ENCODE measurements around the gene CRYBG2. TPM values are rescaled to one million over a fixed set of nuclear protein-coding genes. Genes with fewer than 3 reads are reported as not detected.
"Not testable (repeated sequence)": the region's sequence is repeated elsewhere in the genome, so short reads cannot be mapped to it uniquely, and the experiment has no call there.

Gene CRYBG2
- total RNA-seq, 1 donor from 2014 or later = not detected

- intact Hi-C loops (cut with DNase I) = loop anchor here (10.0 kb wide), 1 partner anchor 294 kb away; no protein-coding TSS in a partner anchor
- DNase-seq (ENCODE audit: low spot score) = no peak
Measured at GRCh38 chr1:26328597-26328996, 25.3 kb downstream of the CRYBG2 start.

- DNase-seq (ENCODE audit: low spot score) = no peak
- intact Hi-C loops (cut with DNase I) = loop anchor here (10.0 kb wide), 1 partner anchor 293 kb away; no protein-coding TSS in a partner anchor
Measured at GRCh38 chr1:26327956-26328362, 26.0 kb downstream of the CRYBG2 start.

GRCh38 chr1:26324550-26324949, 29.4 kb downstream of the CRYBG2 start:
- DNase-seq (ENCODE audit: low spot score) = no peak
- intact Hi-C loops (cut with DNase I) = loop anchor here (5.0 to 10.0 kb wide), 3 partner anchors 157 to 290 kb away; partner anchors contain the start of genes C1orf232 and ZNF593

GRCh38 chr1:26323382-26323781, 30.5 kb downstream of the CRYBG2 start:
- intact Hi-C loops (cut with DNase I) = loop anchor here (5.0 to 10.0 kb wide), 3 partner anchors 156 to 289 kb away; partner anchors contain the start of genes C1orf232 and ZNF593

GRCh38 chr1:26322042-26322331, 31.9 kb downstream of the CRYBG2 start:
- intact Hi-C loops (cut with DNase I) = loop anchor here (5.0 to 10.0 kb wide), 3 partner anchors 155 to 287 kb away; partner anchors contain the start of genes C1orf232 and ZNF593
- DNase-seq (ENCODE audit: low spot score) = no peak

More at GRCh38 chr1:26323382-26323781, 30.5 kb downstream of the CRYBG2 start:
- no peak for DNase-seq (ENCODE audit: low spot score)

GRCh38 chr1:26321315-26322041, 32.5 kb downstream of the CRYBG2 start:
- intact Hi-C loops (cut with DNase I) = loop anchor here (1.0 to 10.0 kb wide), 5 partner anchors 34 to 287 kb away; partner anchors contain the start of genes C1orf232 and ZNF593
- DNase-seq (ENCODE audit: low spot score) = peak; percentile 96

GRCh38 chr1:26320896-26321295, 33.0 kb downstream of the CRYBG2 start:
- intact Hi-C loops (cut with DNase I) = loop anchor here (1.0 to 10.0 kb wide), 5 partner anchors 34 to 286 kb away; partner anchors contain the start of genes C1orf232 and ZNF593
- DNase-seq (ENCODE audit: low spot score) = no peak

- no peak for DNase-seq (ENCODE audit: low spot score)
- intact Hi-C loops (cut with DNase I) = no loop called here
Measured at GRCh38 chr1:26318338-26319064, 35.4 kb downstream of the CRYBG2 start.

GRCh38 chr1:26317612-26318337, 36.2 kb downstream of the CRYBG2 start, which contains the start of gene CD52:
Gene CD52 (plus strand): TSS chr1:26317958. CDS start chr1:26318018, 60 bp downstream.
- intact Hi-C loops (cut with DNase I) = no loop called here
- no peak for DNase-seq (ENCODE audit: low spot score)

- DNase-seq (ENCODE audit: low spot score) = no peak
- intact Hi-C loops (cut with DNase I) = no loop called here
Measured at GRCh38 chr1:26317146-26317545, 36.8 kb downstream of the CRYBG2 start.

GRCh38 chr1:26315874-26316850, 37.8 kb downstream of the CRYBG2 start:
- intact Hi-C loops (cut with DNase I) = no loop called here
- no peak for DNase-seq (ENCODE audit: low spot score)

GRCh38 chr1:26314501-26314900, 39.4 kb downstream of the CRYBG2 start:
- intact Hi-C loops (cut with DNase I) = no loop called here
- no peak for DNase-seq (ENCODE audit: low spot score)

- intact Hi-C loops (cut with DNase I); DNase-seq (ENCODE audit: low spot score): not testable (repeated sequence)
Measured at GRCh38 chr1:26307966-26308899, 45.7 kb downstream of the CRYBG2 start.

- no peak for DNase-seq (ENCODE audit: low spot score)
- intact Hi-C loops (cut with DNase I) = no loop called here
Measured at GRCh38 chr1:26307363-26307781, 46.6 kb downstream of the CRYBG2 start.

- peak; percentile 97 for DNase-seq (ENCODE audit: low spot score)
- intact Hi-C loops (cut with DNase I) = no loop called here
Measured at GRCh38 chr1:26306290-26307229, 47.4 kb downstream of the CRYBG2 start, which contains the start of gene UBXN11. Gene UBXN11 (minus strand): TSS chr1:26306636. CDS start chr1:26302883, 3,753 bp downstream.

- intact Hi-C loops (cut with DNase I) = no loop called here
- no peak for DNase-seq (ENCODE audit: low spot score)
Measured at GRCh38 chr1:26305667-26306289, 48.2 kb downstream of the CRYBG2 start.
